Caco-2 (cell line): Measurements from ENCODE around the gene RESF1. TPM values are rescaled to one million over a fixed set of nuclear protein-coding genes. Genes with fewer than 3 reads are reported as not detected.

Experiments used
- BruUV-seq: library from RNA; stranded (reverse); fragments of 400-500 nt; replicated peaks from 2 replicates; lab custom pipeline; 2021; lab: Mats Ljungman, UMichigan
- CTCF ChIA-PET: fragments of 300-600 bp; sonication (Branson Sonifier 250); formaldehyde crosslinking; loops from one replicate; lab custom pipeline; 2022; ENCODE audit warnings: antibody characterized with exemption; lab: Charles Lee
- POLR2A ChIA-PET: fragments of 300-600 bp; sonication (Branson Sonifier 250); formaldehyde crosslinking; loops from one replicate; lab custom pipeline; 2022; ENCODE audit warnings: antibody characterized with exemption; lab: Charles Lee
- DNase-seq, 2 experiments: peaks; one replicate each; pipeline versions ENCODE4 v3.0.0 to v3.0.0-alpha.2; 2020 to 2022
- H3K27me3 ChIP-seq: replicated peaks from 2 replicates; pipeline ENCODE4 v1.6.0; 2011; ENCODE audit warnings: low read length; ENCODE audit not compliant: control insufficient read depth, insufficient read depth
- H3K36me3 ChIP-seq: 2 replicates; pipeline ENCODE4 v1.5.1; 2011; ENCODE audit warnings: low read length; ENCODE audit not compliant: control insufficient read depth, insufficient read depth
- H3K4me1 ChIP-seq: fragments of 250-450 bp; sonication (Bioruptor Pico); 2 replicates; pipeline ENCODE4 v1.5.1; 2020; ENCODE audit warnings: mild to moderate bottlenecking
- H3K4me3 ChIP-seq: 2 replicates; pipeline ENCODE4 v1.5.1; 2011; ENCODE audit warnings: low read depth, mild to moderate bottlenecking, control low read depth, low read length
- H3K9me3 ChIP-seq: fragments of 250-450 bp; sonication (Bioruptor Pico); 2 replicates; pipeline ENCODE4 v1.5.1; 2020; ENCODE audit warnings: mild to moderate bottlenecking, moderate library complexity
- H3K27ac Mint-ChIP-seq: one replicate; pipeline ENCODE4 v1.8.0; 2022; ENCODE audit warnings: mixed read lengths; ENCODE audit not compliant: unreplicated experiment
- H3K27me3 Mint-ChIP-seq: one replicate; pipeline ENCODE4 v1.8.0; 2022; ENCODE audit warnings: mixed read lengths; ENCODE audit not compliant: insufficient read depth, unreplicated experiment
- H3K36me3 Mint-ChIP-seq: one replicate; pipeline ENCODE4 v1.8.0; 2022; ENCODE audit warnings: mild to moderate bottlenecking, mixed read lengths; ENCODE audit not compliant: insufficient read depth, unreplicated experiment
- H3K4me1 Mint-ChIP-seq: one replicate; pipeline ENCODE4 v1.8.0; 2022; ENCODE audit warnings: low read depth, mixed read lengths; ENCODE audit not compliant: unreplicated experiment
- H3K4me3 Mint-ChIP-seq: one replicate; pipeline ENCODE4 v1.8.0; 2022; ENCODE audit warnings: mild to moderate bottlenecking, moderate library complexity, mixed read lengths; ENCODE audit not compliant: unreplicated experiment
- H3K9me3 Mint-ChIP-seq: one replicate; pipeline ENCODE4 v1.8.0; 2022; ENCODE audit warnings: mixed read lengths; ENCODE audit not compliant: unreplicated experiment
- intact Hi-C: fragments of 100-400 bp; cut with micrococcal nuclease; formaldehyde crosslinking; loops from one replicate; pipeline ENCODE4 v1.10.0; 2022; ENCODE audit not compliant: unreplicated experiment
- total RNA-seq: library from RNA; stranded (reverse); gene quantifications from 2 replicates; pipeline ENCODE4 v1.2.3, GENCODE V29; 2022
- TF ChIP-seq, protein P1 (sequence below), 2 experiments: fragments of 200-600 bp in 1 of 2; IDR thresholded peaks; 1 replicate in 1 of 2; 2 replicates in 1 of 2; pipeline versions ENCODE4 v1.5.1 to v1.8.0; 2011 to 2022; ENCODE audit warnings: antibody characterized with exemption in 1 of 2, control low read depth in 1 of 2, inconsistent platforms in 1 of 2, low read depth in 1 of 2, low read length in 1 of 2, mild to moderate bottlenecking in 1 of 2, moderate library complexity in 1 of 2; ENCODE audit not compliant: insufficient read depth in 1 of 2, severe bottlenecking in 1 of 2, unreplicated experiment in 1 of 2

RESF1 gene
- total RNA-seq, 1 experiment from 2014 or later = 118 TPM

DNA sequence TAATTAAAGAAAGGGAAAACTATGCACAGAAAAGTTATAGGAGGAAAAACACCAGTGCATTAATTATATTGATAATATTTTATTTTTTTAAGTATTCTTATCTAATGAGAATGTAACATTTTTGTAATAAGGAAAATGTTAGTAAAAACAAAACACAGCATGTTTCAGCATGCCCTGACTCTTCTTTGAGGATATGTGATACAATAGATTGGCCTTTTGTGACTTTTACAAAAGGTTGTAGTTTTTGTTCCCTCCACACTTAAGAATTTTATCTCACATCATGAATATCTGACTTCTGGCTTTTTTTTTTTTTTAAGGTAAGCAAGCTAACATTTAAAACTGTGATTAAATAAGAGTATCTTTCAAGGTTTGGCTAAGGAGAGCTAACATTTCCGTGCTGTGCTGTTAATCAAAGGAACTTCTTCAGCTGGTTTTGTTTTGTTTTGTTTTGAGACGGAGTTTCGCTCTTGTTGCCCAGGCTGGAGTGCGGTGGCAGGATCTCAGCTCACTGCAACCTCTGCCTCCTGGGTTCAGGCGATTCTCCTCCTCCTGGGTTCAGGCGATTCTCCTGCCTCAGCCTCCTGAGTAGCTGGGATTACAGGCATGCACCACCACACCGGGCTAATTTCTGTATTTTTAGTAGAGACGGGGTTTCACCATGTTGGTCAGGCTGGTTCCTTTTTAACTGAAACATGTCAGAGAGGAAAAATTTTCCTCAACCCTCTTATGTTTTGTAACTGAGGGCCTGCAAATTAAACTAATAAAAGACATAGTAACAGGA is 30.8 kb upstream of the RESF1 start:
- ChIA-PET CTCF (interaction anchor here (0.6 kb wide), 1 partner anchor 269 kb away, joined by 5 read pairs; the partner anchor contains the start of gene ETFBKMT), POLR2A (no interaction called here)
- no peaks in the 10 kb centered on the region for H3K36me3 ChIP-seq
- Mint-ChIP-seq H3K4me1 (no peaks in the 10 kb centered on the region), H3K9me3 (peaks cover 54% of the 10 kb centered on the region), H3K27ac (no peak overlapping the region), H3K4me3 (no peak overlapping the region), H3K36me3 (no peaks in the 10 kb centered on the region), H3K27me3 (no peaks in the 10 kb centered on the region)
- no peaks in the 10 kb centered on the region for H3K4me1 ChIP-seq
- no peaks in the 10 kb centered on the region for H3K27me3 ChIP-seq
- no peak for DNase-seq
- intact Hi-C loops = no loop called here
- no peak overlapping the region for H3K4me3 ChIP-seq
- no TSS peak for BruUV-seq
- H3K9me3 ChIP-seq = peaks cover 27% of the 10 kb centered on the region
- TF ChIP-seq, protein P1, sequence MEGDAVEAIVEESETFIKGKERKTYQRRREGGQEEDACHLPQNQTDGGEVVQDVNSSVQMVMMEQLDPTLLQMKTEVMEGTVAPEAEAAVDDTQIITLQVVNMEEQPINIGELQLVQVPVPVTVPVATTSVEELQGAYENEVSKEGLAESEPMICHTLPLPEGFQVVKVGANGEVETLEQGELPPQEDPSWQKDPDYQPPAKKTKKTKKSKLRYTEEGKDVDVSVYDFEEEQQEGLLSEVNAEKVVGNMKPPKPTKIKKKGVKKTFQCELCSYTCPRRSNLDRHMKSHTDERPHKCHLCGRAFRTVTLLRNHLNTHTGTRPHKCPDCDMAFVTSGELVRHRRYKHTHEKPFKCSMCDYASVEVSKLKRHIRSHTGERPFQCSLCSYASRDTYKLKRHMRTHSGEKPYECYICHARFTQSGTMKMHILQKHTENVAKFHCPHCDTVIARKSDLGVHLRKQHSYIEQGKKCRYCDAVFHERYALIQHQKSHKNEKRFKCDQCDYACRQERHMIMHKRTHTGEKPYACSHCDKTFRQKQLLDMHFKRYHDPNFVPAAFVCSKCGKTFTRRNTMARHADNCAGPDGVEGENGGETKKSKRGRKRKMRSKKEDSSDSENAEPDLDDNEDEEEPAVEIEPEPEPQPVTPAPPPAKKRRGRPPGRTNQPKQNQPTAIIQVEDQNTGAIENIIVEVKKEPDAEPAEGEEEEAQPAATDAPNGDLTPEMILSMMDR (IDR thresholded peaks at IDR 0.05; ENCODE audit: insufficient read depth in 1 of 2, low read depth in 1 of 2, low read length in 1 of 2, severe bottlenecking in 1 of 2, unreplicated experiment in 1 of 2) = no peak

GRCh38 chr12:31929027-31929526 is 30.1 kb upstream of the RESF1 start:
- H3K27me3 ChIP-seq = no peaks in the 10 kb centered on the region
- Mint-ChIP-seq H3K4me1 (peaks cover 3% of the 10 kb centered on the region), H3K27ac (no peak overlapping the region), H3K4me3 (no peak overlapping the region), H3K27me3 (no peaks in the 10 kb centered on the region), H3K36me3 (peaks cover 5% of the 10 kb centered on the region), H3K9me3 (peaks cover 52% of the 10 kb centered on the region)
- CTCF ChIA-PET = interaction anchor here (0.6 kb wide), 1 partner anchor 270 kb away, joined by 5 read pairs; the partner anchor contains the start of gene ETFBKMT
- TF ChIP-seq, protein P1 (IDR thresholded peaks at IDR 0.05; ENCODE audit: insufficient read depth in 1 of 2, low read depth in 1 of 2, low read length in 1 of 2, severe bottlenecking in 1 of 2, unreplicated experiment in 1 of 2) = no peak
- H3K4me3 ChIP-seq = no peak overlapping the region
- BruUV-seq = no TSS peak
- POLR2A ChIA-PET = no interaction called here
- intact Hi-C loops = no loop called here
- no peak for DNase-seq
- no peaks in the 10 kb centered on the region for H3K4me1 ChIP-seq
- no peaks in the 10 kb centered on the region for H3K36me3 ChIP-seq
- peaks cover 25% of the 10 kb centered on the region for H3K9me3 ChIP-seq

- Mint-ChIP-seq H3K27ac (no peak overlapping the region), H3K27me3 (no peaks in the 10 kb centered on the region), H3K4me3 (no peak overlapping the region), H3K4me1 (peaks cover 11% of the 10 kb centered on the region), H3K9me3 (peaks cover 54% of the 10 kb centered on the region), H3K36me3 (peaks cover 6% of the 10 kb centered on the region)
- H3K4me1 ChIP-seq = 0 out of 2 replicates have a peak, but pooled peaks cover 3% of the 10 kb centered on the region
- POLR2A ChIA-PET = no interaction called here
- no TSS peak for BruUV-seq
- TF ChIP-seq, protein P1 (IDR thresholded peaks at IDR 0.05; ENCODE audit: insufficient read depth in 1 of 2, low read depth in 1 of 2, low read length in 1 of 2, severe bottlenecking in 1 of 2, unreplicated experiment in 1 of 2) = no peak
- H3K9me3 ChIP-seq = peaks cover 35% of the 10 kb centered on the region
- H3K27me3 ChIP-seq = no peaks in the 10 kb centered on the region
- no peak for DNase-seq
- intact Hi-C loops = no loop called here
- CTCF ChIA-PET = interaction anchor here (0.5 kb wide), 1 partner anchor 154 kb away, joined by 3 read pairs; no protein-coding TSS in a partner anchor
- H3K36me3 ChIP-seq = no peaks in the 10 kb centered on the region
- no peak overlapping the region for H3K4me3 ChIP-seq
Measured at GRCh38 chr12:31931796-31932715, 27.2 kb upstream of the RESF1 start.
